ENCODE data around the gene METTL13.

GRCh38 chr1:171786534-171786933, 5.1 kb downstream of the METTL13 start:
- TF ChIP-seq CTCF (IDR thresholded peaks at IDR 0.05; ENCODE audit: insufficient read depth, low read length) (no peak), POLR2AphosphoS5 (IDR thresholded peaks at IDR 0.05; ENCODE audit: low read depth) (no peak), REST (IDR thresholded peaks at IDR 0.05; ENCODE audit: insufficient replicate concordance, low read depth) (no peak), GABPA (IDR thresholded peaks at IDR 0.05; ENCODE audit: low read depth) (no peak), SPI1 (IDR thresholded peaks at IDR 0.05; ENCODE audit: borderline replicate concordance, low read depth) (no peak)
